H1 (cell line): ENCODE data around the gene CLIC3.

Source experiments
- CEBPB ChIP-seq: IDR thresholded peaks from 2 replicates; pipeline ENCODE4 v1.6.1; 2012; ENCODE audit warnings: low read depth, low read length
- CTCF ChIP-seq, 3 experiments: IDR thresholded peaks; 1 replicate in 2 of 3; 2 replicates in 1 of 3; pipeline versions ENCODE4 v1.5.1 to v1.6.1; 2011; ENCODE audit warnings: low read length in 3 of 3, mild to moderate bottlenecking in 3 of 3, inconsistent platforms in 2 of 3, low read depth in 1 of 3, moderate library complexity in 1 of 3; ENCODE audit not compliant: insufficient read depth in 1 of 3; ENCODE audit errors: control extremely low read depth in 1 of 3
- EZH2 ChIP-seq: fragments of 200-600 bp; sonication (generic); IDR thresholded peaks from 2 replicates; pipeline ENCODE4 v1.7.1; 2012; ENCODE audit warnings: low read depth, mild to moderate bottlenecking, moderate library complexity, low read length, inconsistent platforms; ENCODE audit not compliant: severe bottlenecking

- TF ChIP-seq CTCF (IDR thresholded peaks at IDR 0.05; ENCODE audit: control extremely low read depth in 1 of 3, insufficient read depth in 1 of 3, low read depth in 1 of 3, low read length in 3 of 3) (no peak), EZH2 (no peak), CEBPB (no peak)
Observed at GRCh38 chr9:136960938-136961275, 35.5 kb downstream of the CLIC3 start.
